HepG2 (cell line): Measurements from ENCODE around the gene EBF4. TPM values are rescaled to one million over a fixed set of nuclear protein-coding genes. Genes with fewer than 3 reads are reported as not detected.

Source experiments
- ATAC-seq: fragments of 200-7000 bp; cut with Tn5 transposase; 3 replicates; pipeline ENCODE4 v1.9.1; 2020; ENCODE audit warnings: mild to moderate bottlenecking, moderate library complexity
- BruUV-seq: library from RNA; stranded (reverse); fragments of 400-500 nt; replicated peaks from 2 replicates; lab custom pipeline; 2021; lab: Mats Ljungman, UMichigan
- CTCF ChIA-PET: fragments of 300-600 bp; formaldehyde crosslinking; extraction: SDS; loops from one replicate; lab custom pipeline; 2021; ENCODE audit warnings: low total read pairs, inconsistent platforms, low intra/inter-chr PET ratio; lab: Yijun Ruan, JAX
- POLR2A ChIA-PET: fragments of 350-600 bp; sonication (Branson Sonifier 250); formaldehyde crosslinking; loops from one replicate; lab custom pipeline; 2020; ENCODE audit warnings: antibody characterized with exemption, inconsistent platforms; lab: Yijun Ruan, JAX
- DNase-seq: peaks from one replicate; pipeline ENCODE4 v3.0.0-alpha.2; 2015; ENCODE audit warnings: low spot score
- FAIRE-seq: peaks from 3 replicates; lab custom pipeline; 2011; peaks lifted over from hg19 to GRCh38; lab: Jason Lieb, UNC
- H2AFZ ChIP-seq: one replicate; pipeline ENCODE4 v1.6.1; 2011; ENCODE audit warnings: low read length, inconsistent platforms
- H3K27ac ChIP-seq: fragments of 300-600 bp; 3 replicates; pipeline ENCODE4 v1.8.0; 2011; ENCODE audit warnings: mixed run types, mild to moderate bottlenecking, mixed read lengths, low read length, inconsistent platforms; ENCODE audit not compliant: insufficient read depth; ENCODE audit errors: extremely low read length
- H3K27me3 ChIP-seq, 2 experiments: fragments of 200-600 bp in 1 of 2; 2 replicates in 1 of 2; 3 replicates in 1 of 2; pipeline versions ENCODE4 v1.6.0 to v1.8.0; 2011; ENCODE audit warnings: low read length in 2 of 2, mild to moderate bottlenecking in 2 of 2, moderate library complexity in 2 of 2, inconsistent platforms in 1 of 2; ENCODE audit not compliant: insufficient read depth in 2 of 2, control insufficient read depth in 1 of 2
- H3K36me3 ChIP-seq, 2 experiments: fragments of 200-600 bp in 1 of 2; replicated peaks in 1 of 2; 2 replicates in 1 of 2; 3 replicates in 1 of 2; pipeline versions ENCODE4 v1.5.1 to v1.8.0; 2011; ENCODE audit warnings: low read length in 2 of 2, inconsistent platforms in 1 of 2; ENCODE audit not compliant: insufficient read depth in 2 of 2, control insufficient read depth in 1 of 2
- H3K4me1 ChIP-seq: 2 replicates; pipeline ENCODE4 v1.5.1; 2012; ENCODE audit warnings: low read length, inconsistent platforms; ENCODE audit not compliant: insufficient read depth
- H3K4me2 ChIP-seq: 2 replicates; pipeline ENCODE4 v1.6.0; 2011; ENCODE audit warnings: low read depth, low read length, inconsistent platforms
- H3K4me3 ChIP-seq, 3 experiments: fragments of 200-600 bp in 1 of 3; sonication (generic), shearing (Covaris generic) in 1 of 3; replicated peaks in 1 of 3; 2 replicates each; pipeline ENCODE4 v1.5.1; 2011 to 2016; ENCODE audit warnings: low read length in 3 of 3, inconsistent platforms in 2 of 3, low read depth in 2 of 3, mild to moderate bottlenecking in 2 of 3, control low read depth in 1 of 3, mixed read lengths in 1 of 3; ENCODE audit not compliant: insufficient read depth in 1 of 3
- H3K79me2 ChIP-seq: one replicate; pipeline ENCODE4 v1.6.1; 2011; ENCODE audit warnings: low read length, inconsistent platforms; ENCODE audit not compliant: insufficient read depth
- H3K9ac ChIP-seq: 2 replicates; pipeline ENCODE4 v1.6.0; 2011; ENCODE audit warnings: mild to moderate bottlenecking, low read depth, low read length, inconsistent platforms; ENCODE audit not compliant: insufficient read depth
- H3K9me3 ChIP-seq: 2 replicates; pipeline ENCODE4 v1.5.1; 2012; ENCODE audit warnings: mild to moderate bottlenecking, low read length
- H4K20me1 ChIP-seq: 2 replicates; pipeline ENCODE4 v1.6.0; 2011; ENCODE audit warnings: inconsistent platforms, mild to moderate bottlenecking, low read length, moderate library complexity; ENCODE audit not compliant: insufficient read depth
- CEBPZ ChIP-seq: IDR thresholded peaks from 2 replicates; pipeline ENCODE4 v1.6.1; 2012; ENCODE audit warnings: low read length, improper control_type of control experiment
- GPN1 ChIP-seq: sonication (generic); formaldehyde crosslinking; IDR thresholded peaks from 2 replicates; pipeline ENCODE4 v1.5.1; 2020; ENCODE audit warnings: missing genetic modification reagents, borderline replicate concordance
- MAF1 ChIP-seq: sonication (generic); formaldehyde crosslinking; IDR thresholded peaks from 2 replicates; pipeline ENCODE4 v1.5.0; 2020; ENCODE audit warnings: missing genetic modification reagents, borderline replicate concordance
- MEIS1 ChIP-seq: sonication (generic); formaldehyde crosslinking; IDR thresholded peaks from 2 replicates; pipeline ENCODE4 v1.9.0; 2021; ENCODE audit warnings: mild to moderate bottlenecking, missing genetic modification reagents, moderate library complexity, borderline replicate concordance
- MEIS2 ChIP-seq: sonication (generic); formaldehyde crosslinking; IDR thresholded peaks from 2 replicates; pipeline ENCODE4 v1.9.0; 2021; ENCODE audit warnings: mild to moderate bottlenecking, missing genetic modification reagents
- MIER2 ChIP-seq: IDR thresholded peaks from 2 replicates; pipeline ENCODE4 v1.6.1; 2016; ENCODE audit warnings: missing biosample characterization, missing genetic modification reagents
- NPAS2 ChIP-seq: sonication (generic); formaldehyde crosslinking; IDR thresholded peaks from 2 replicates; pipeline ENCODE4 v1.8.0; 2022; ENCODE audit warnings: mild to moderate bottlenecking, missing genetic modification reagents, borderline replicate concordance
- ONECUT2 ChIP-seq: sonication (generic); formaldehyde crosslinking; IDR thresholded peaks from 2 replicates; pipeline ENCODE4 v1.4.0; 2020; ENCODE audit warnings: missing genetic modification reagents
- RAD21 ChIP-seq: fragments of 450-650 bp; formaldehyde crosslinking; IDR thresholded peaks from 2 replicates; pipeline ENCODE4 v1.5.0; 2020; ENCODE audit warnings: mild to moderate bottlenecking
- WGBS: methylation state at CpG from one replicate; pipeline ENCODE4 v1.1.6; 2017; ENCODE audit warnings: low lambda C conversion rate; 5-methylcytosine and 5-hydroxymethylcytosine counted together
- in situ Hi-C: cut with HindIII; loops from 2 replicates; pipeline ENCODE4 v1.10.0; 2017; ENCODE audit warnings: low pct_unique_long_range_greater_than_20kb; ENCODE audit not compliant: extremely low pct_ligation_motif_present
- intact Hi-C: fragments of 100-400 bp; cut with micrococcal nuclease; formaldehyde crosslinking; loops from one replicate; pipeline ENCODE4 v1.10.0; 2022; ENCODE audit not compliant: unreplicated experiment
- polyA plus RNA-seq, 8 experiments: library from polyadenylated mRNA; depleted of rRNA in 3 of 8; stranded (reverse) in 7 of 8; unstranded in 1 of 8; fragments of >200 nt; fragmentation: Illumina TruSeq in 4 of 8; extraction: Trizol in 4 of 8; gene quantifications; 2 replicates each; pipeline versions ENCODE4 v1.2.1 to v1.2.3, GENCODE V29; 2011 to 2016; ENCODE audit warnings: low read depth in 4 of 8, missing spikeins in 1 of 8, mixed read lengths in 1 of 8; ENCODE audit not compliant: insufficient read depth in 1 of 8
- total RNA-seq, 5 experiments: library from RNA; depleted of rRNA; stranded (reverse); fragments of >200 nt; fragmentation: Illumina TruSeq; extraction: Trizol; gene quantifications; 2 replicates each; pipeline ENCODE4 v1.2.3, GENCODE V29; 2016; ENCODE audit warnings: low read depth in 1 of 5

The EBF4 gene
- total and polyA plus RNA-seq, 2 of the 13 experiments (the other 11 are each of a cell fraction or from before 2014, with no cell fraction given) = 0.84 to 2.2 TPM

- TF ChIP-seq RAD21 = no peak
- TF ChIP-seq NPAS2 = no peak
- TF ChIP-seq MAF1 (CRISPR knock-in tag) = no peak
- TF ChIP-seq ONECUT2 (CRISPR knock-in tag) = no peak
- no peak for TF ChIP-seq GPN1 (CRISPR knock-in tag)
- TF ChIP-seq CEBPZ = no peak
- no peak for TF ChIP-seq MIER2 (CRISPR knock-in tag)
- no peak for TF ChIP-seq MEIS1 (CRISPR knock-in tag)
- TF ChIP-seq MEIS2 (CRISPR knock-in tag) = no peak
- TF ChIP-seq, all 625 proteins: peak for 0
- 21% methylated on average over 2 of the region's 2 CpGs for WGBS
- DNase-seq = no peak
- Histone ChIP-seq H4K20me1 (no peaks in the 10 kb centered on the region), H3K4me3 (no peak overlapping the region), H3K27ac (no peak overlapping the region), H3K79me2 (no peaks in the 10 kb centered on the region), H3K36me3 (no peaks in the 10 kb centered on the region), H3K4me2 (no peak overlapping the region), H3K4me1 (no peaks in the 10 kb centered on the region), H3K9me3 (no peaks in the 10 kb centered on the region), H3K27me3 (peaks cover 13 to 66% of the 10 kb centered on the region in 2 experiments), H2AFZ (no peak overlapping the region), H3K9ac (no peak overlapping the region)
- ChIA-PET POLR2A (interaction anchor here (0.8 kb wide), 1 partner anchor 9 kb away, joined by 3 read pairs; no protein-coding TSS in a partner anchor), CTCF (no interaction called here)
- no peak for FAIRE-seq
- in situ Hi-C loops (no loop called here), intact Hi-C loops (no loop called here)
- no TSS peak for BruUV-seq
- ATAC-seq = no peak
Observed at GRCh38 chr20:2762578-2763131, 70.1 kb downstream of the EBF4 start.
